ENCODE results near the gene NCAPD2.
"Not testable (repeated sequence)": the region's sequence is repeated elsewhere in the genome, so short reads cannot be mapped to it uniquely, and the experiment has no call there.

Gene NCAPD2

DNA sequence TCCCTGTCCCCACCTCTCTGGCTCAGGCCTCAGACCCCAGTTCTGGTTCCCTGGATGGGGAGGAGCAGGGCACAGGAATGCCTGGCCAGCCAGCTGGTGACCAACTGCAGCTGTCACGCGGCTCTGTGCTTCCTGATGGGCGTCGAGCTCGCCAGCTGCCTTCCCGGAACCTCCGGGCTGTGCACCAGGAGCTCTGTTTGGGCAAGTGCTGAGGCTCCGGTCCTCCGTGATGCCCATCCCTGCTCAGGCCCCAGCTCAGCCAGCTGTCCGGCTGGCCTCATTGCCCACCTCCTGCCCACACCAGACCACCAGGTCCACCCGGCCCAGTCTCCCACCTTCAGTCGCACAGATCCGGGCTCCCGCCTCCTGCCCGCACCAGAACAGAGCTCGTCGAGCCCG lies 57.2 kb downstream of the NCAPD2 start:
- DNase-seq, result no peak

GRCh38 chr12:6551496-6552139 lies 57.7 kb downstream of the NCAPD2 start:
- DNase-seq, result no peak

GRCh38 chr12:6552140-6552551 lies 58.2 kb downstream of the NCAPD2 start:
- no peak for DNase-seq

- DNase-seq, result no peak
These were observed 59.4 kb downstream of the NCAPD2 start for GRCh38 chr12:6553051-6553868.

DNA sequence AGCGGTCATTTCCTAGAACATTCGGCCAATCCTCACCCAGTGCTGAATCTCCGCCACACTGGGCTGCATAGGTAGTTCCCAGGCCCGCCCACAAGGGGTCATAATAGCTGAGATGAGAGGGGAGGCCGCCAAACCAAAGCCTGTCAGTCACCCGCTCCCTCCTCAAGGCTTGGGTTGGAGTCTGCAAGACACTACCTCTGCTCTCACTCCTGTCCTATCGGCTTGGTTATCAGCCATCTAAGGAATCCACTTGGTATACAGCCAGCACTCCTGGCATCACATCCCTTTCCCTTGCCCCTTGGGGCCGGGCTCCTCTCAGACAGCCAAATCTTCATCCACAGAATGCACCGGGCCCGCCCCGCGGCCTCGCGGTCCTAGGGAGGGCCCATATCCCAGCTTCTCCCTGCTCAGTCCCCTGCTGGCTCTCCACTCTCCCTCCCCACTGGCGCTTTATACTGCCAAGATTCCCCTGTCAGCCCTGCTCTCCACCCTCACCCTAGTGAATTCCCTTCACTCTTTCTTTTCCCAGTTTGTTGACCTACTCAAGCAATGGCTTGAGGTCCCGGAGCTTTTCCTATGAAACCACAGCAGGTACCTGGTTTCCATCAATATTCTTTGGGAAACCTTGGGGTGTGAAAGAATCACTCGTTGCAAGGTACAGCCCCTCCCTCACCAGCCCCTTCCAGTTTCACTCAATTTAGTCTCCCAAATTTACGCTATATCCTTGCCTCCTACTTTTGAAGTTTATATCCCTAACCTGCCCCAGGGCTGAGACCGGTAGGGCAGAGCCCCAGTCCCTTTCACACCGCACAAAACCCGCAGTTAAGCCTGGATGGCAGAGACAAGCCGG lies 60.5 kb downstream of the NCAPD2 start:
- peak; percentile 5 for DNase-seq

DNA sequence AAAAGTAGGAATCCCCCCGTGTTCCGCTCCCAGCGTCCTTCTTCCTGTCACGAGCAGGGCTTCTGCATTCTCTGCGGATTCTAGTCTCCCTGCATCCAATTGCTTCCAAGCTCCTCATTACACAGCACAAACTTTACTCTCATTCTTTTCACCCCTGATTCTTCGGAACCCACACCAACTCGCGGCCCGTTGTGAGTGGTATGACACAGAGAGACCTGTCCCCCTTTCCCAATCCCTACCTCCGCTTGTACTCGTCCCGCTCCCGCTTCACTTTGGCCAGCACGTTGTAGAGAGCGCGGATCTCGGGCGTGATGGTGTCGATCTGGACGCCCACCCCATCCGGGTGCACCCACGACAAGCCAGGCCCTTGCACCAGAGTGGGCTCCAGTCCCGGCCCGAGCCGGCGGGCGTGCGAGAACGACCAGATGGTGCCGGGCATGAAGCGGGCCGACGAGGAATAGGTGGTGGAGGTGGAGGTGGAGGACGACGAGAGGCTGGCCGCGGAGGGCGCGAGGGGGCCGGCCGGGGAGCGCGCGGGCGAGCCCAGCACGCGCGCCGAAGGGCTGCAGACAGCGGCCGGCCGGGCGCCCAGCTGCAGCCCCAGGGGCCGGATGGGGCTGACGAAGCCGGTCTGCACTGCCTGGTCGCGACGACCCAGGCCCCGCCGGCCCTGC lies 61.3 kb downstream of the NCAPD2 start:
- no peak for DNase-seq

DNA sequence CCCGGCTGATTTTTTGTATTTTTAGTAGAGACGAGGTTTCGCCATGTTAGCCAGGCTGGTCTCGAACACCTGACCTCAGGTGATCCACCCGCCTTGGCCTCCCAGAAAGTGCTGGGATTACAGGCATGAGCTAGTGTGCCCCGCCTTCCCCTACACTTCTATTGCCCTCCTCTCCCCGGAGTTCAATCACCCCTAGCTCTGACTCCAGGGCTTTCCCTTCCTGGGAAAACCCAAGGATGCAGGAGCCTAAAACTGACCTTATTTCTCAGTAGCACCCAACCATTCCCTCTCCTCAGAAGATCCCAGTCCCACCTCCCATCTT lies 62.6 kb downstream of the NCAPD2 start:
- DNase-seq, result not testable (repeated sequence)

- DNase-seq, result no peak
These were observed 63.0 kb downstream of the NCAPD2 start for GRCh38 chr12:6556857-6557256.

DNA sequence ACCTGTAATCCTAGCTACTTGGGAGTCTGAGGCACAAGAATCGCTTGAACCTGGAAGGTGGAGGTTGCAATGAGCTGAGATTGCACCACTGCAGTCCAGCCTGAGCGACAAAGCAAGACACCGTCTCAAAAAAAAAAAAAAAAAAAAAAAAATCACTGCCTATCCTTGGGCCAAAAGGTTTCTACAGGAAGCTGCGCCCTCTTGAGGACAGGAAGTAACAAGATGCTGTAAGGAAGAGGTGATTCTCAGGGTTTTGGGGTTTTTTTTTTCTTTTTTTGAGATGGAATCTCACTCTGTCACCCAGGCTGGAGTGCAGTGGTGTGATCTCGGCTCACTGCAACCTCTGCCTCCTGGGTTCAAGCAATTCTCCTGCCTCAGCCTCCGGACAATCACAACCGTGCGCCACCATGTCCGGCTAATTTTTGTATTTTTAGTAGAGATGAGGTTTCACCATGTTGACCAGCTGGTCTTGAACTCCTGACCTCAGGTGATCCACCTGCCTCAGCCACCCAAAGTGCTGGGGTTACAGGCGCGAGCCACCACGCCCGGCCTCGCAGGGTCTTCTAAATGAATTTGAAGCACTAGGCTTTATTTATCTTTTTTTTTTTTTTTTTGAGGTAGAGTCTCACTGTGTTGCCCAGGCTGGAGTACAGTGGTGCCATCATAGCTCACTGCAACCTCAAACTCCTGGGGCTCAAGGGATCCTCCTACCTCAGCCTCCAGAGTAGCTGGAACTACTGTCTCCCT lies 64.3 kb downstream of the NCAPD2 start:
- DNase-seq, result not testable (repeated sequence)

DNA sequence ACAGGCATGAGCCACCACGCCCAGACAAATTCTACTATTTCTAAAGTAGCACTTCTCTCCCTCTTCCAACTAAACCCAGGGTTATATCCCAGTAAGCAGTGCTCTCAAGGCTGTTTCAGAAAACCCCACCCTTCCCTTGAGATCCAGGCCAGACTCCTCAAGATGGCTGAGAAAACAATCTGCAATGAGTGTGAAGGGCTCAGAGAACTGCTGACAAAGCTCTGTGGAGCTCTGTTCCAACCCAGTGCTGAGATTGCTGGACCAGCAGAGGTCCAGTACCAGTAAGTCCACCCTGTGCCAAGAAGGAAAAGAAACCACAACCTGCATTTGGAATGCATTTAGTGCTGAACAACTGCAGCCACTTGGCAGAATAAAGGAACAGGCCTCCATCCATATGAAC lies 65.6 kb downstream of the NCAPD2 start:
- no peak for DNase-seq

DNA sequence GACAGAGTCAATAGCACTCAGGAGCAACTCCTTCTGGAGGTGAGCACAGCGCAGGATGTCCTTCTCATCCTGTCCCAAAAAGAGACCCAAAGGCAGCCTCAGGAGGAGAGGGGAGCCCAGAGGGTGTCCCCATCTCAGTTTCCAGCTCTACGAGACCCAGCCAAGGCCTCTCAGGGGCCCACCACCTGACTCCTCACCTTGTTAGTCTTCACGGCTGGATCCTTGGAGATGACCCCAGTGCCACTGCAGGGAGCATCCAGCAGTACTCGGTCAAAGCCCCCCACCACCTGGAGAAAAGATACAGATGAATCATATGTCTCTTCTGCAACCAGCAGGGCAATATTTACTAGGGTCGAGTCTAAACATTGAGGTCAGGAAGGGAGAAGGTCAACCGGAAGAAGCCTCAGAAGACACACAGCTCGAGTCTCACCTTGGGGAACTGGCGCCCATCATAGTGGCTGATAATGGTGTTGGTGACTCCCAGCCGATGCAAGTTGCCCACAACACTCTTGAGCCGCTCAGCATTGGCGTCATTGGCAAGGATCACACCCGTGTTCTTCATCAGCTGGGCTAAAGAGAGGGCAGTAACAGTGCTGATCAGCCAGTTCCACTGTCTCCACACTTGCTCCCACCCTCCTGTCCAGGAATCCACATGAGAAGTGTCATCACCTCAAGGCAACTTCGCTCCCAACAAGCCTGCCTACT lies 66.8 kb downstream of the NCAPD2 start:
- no peak for DNase-seq

- no peak for DNase-seq
These were observed 69.0 kb downstream of the NCAPD2 start for GRCh38 chr12:6562881-6563280.

DNA sequence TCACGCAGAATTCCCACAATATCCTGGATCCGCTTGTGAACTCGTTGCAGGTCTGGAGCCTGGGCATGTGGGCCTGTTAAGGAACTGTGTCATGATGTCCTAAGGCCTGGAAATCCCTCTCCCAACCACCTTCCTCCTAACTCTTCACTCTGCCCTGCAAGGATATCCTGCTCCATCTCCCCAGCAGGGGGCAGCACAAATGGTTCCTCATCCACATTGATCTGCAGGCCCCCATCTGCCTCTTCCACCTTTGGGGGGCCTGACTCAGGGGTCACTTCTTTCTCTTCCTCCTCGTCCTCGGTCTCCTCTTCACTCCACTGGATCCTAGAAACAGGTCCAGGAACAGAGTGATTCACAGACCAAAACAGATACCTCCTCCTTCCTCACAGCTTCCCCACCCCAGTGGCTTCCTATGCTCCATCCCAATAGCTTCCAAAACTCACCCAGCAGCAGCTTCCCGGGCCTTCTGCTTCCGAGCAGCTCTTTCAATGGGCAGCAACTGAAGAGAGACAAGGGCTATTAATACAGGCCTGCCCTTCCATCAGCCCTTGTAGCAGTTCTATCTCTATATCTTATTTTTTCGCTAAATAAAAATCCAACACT lies 69.6 kb downstream of the NCAPD2 start:
- DNase-seq, result peak; percentile 52

GRCh38 chr12:6567112-6567670 lies 73.3 kb downstream of the NCAPD2 start:
- DNase-seq, result no peak

GRCh38 chr12:6569312-6569711 lies 75.4 kb downstream of the NCAPD2 start:
- no peak for DNase-seq

DNA sequence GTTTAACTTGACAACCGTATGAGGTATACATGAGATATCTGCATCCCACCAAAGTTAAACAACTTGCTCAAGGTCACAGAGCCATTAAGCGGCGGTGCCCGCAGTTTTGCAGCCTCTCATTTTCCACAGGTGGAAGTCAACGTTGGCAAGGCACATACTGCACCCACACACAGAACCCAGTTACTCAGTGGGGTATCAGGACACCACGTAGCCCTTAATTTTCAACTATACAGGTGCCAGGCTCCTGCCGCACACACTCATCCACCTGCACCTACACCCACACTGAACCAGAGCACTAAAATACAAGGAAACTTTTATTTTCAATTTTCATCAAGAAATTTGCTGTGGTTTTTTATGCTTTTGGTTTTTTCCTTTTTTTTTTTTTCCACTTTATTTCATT lies 75.9 kb downstream of the NCAPD2 start:
- DNase-seq, result no peak

GRCh38 chr12:6570264-6570887 lies 76.5 kb downstream of the NCAPD2 start:
- peak; percentile 48 for DNase-seq

DNA sequence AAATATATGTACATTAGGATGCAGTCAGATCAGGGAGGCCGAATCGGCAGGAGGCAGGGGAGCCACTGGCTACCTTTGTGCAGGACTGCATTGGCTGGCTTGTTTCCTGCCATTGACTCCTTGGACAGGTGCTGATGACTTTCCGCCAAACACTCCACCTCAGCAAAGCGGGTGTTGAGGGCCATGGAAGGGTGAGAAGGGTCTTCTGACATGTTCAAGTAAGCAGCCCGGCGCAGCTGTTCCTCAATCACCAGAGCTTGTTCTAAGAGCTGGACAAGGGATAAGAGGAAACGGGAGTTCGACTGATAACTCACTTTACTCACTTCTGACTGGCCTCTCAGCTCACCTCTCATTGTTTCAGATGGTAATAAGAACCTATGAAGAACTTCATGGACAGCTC lies 79.1 kb downstream of the NCAPD2 start:
- DNase-seq, result no peak

DNA sequence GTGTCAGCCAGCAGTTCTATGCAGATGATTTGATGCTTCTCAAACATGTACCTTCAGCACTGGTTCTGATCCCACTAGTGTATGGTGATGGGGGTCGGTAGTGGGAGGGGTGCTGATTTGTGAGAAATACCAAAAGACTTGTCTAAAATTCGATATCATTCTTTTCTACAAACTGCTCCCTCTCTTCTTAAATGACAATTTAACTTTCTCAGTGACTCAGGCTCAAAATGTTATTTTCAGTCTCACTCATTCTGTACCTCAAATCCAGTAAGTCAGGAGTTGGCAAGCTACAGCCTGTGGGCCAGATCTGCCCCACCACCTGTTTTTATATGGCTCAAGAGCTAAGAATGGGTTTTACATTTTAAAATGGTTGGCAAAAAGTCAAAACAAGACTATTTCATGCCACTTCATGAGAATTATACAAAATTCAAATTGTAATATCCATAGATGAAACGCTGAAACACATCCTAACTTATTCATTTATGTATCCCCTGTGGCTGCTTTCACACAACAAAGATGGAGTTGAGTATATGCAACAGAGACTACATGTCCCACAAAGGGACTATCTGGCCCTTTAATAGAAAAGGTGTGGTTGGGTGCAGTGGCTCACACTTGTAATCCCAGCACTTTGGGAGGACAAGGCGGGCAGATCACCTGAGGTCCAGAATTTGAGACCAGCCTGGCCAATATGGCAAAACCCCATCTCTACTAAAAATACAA lies 80.8 kb downstream of the NCAPD2 start:
- no peak for DNase-seq

GRCh38 chr12:6575648-6576047 lies 81.7 kb downstream of the NCAPD2 start:
- DNase-seq, result no peak

All from NCI-H345 (cell line).